ENCODE data around the gene PDXP.

GRCh38 chr22:37690901-37691504, 32.5 kb downstream of the PDXP start:
- TF ChIP-seq EZH2phosphoT487 (IDR thresholded peaks at IDR 0.05; ENCODE audit: insufficient read depth, low read depth) (no peak), EZH2 (IDR thresholded peaks at IDR 0.05; ENCODE audit: insufficient read depth, poor library complexity, severe bottlenecking) (no peak)

Data from GM23248 (cell line).